HepG2 (cell line): ENCODE measurements around the gene ACVR2A. TPM values are rescaled to one million over a fixed set of nuclear protein-coding genes. Genes with fewer than 3 reads are reported as not detected.

ENCODE experiments used
- ARID3A ChIP-seq: IDR thresholded peaks from 2 replicates; pipeline ENCODE4 v1.6.1; 2012; ENCODE audit warnings: low read depth, low read length, improper control_type of control experiment
- CC2D1A ChIP-seq: sonication (generic); formaldehyde crosslinking; IDR thresholded peaks from 2 replicates; pipeline ENCODE4 v1.8.1; 2023; ENCODE audit warnings: mild to moderate bottlenecking, missing genetic modification reagents
- HES4 ChIP-seq: sonication (generic); formaldehyde crosslinking; IDR thresholded peaks from 2 replicates; pipeline ENCODE4 v1.9.0; 2021; ENCODE audit warnings: mild to moderate bottlenecking, missing genetic modification reagents, borderline replicate concordance
- HMGXB3 ChIP-seq: sonication (generic); formaldehyde crosslinking; IDR thresholded peaks from 2 replicates; pipeline ENCODE4 v1.4.0; 2020; ENCODE audit warnings: missing genetic modification reagents, borderline replicate concordance
- MED8 ChIP-seq: sonication (generic); formaldehyde crosslinking; IDR thresholded peaks from 2 replicates; pipeline ENCODE4 v1.8.1; 2023; ENCODE audit warnings: mild to moderate bottlenecking, missing genetic modification reagents; ENCODE audit not compliant: insufficient replicate concordance
- MYC ChIP-seq: sonication (generic); formaldehyde crosslinking; IDR thresholded peaks from 2 replicates; pipeline ENCODE4 v1.9.0; 2021; ENCODE audit warnings: missing genetic modification reagents, borderline replicate concordance
- NFIB ChIP-seq: sonication (generic); formaldehyde crosslinking; IDR thresholded peaks from 2 replicates; pipeline ENCODE4 v1.9.0; 2021; ENCODE audit warnings: missing genetic modification reagents, mild to moderate bottlenecking, borderline replicate concordance
- NKX3-1 ChIP-seq: sonication (generic); formaldehyde crosslinking; IDR thresholded peaks from 2 replicates; pipeline ENCODE4 v1.5.0; 2020; ENCODE audit warnings: missing genetic modification reagents
- ONECUT2 ChIP-seq: sonication (generic); formaldehyde crosslinking; IDR thresholded peaks from 2 replicates; pipeline ENCODE4 v1.4.0; 2020; ENCODE audit warnings: missing genetic modification reagents
- PHB2 ChIP-seq: fragments of 450-650 bp; IDR thresholded peaks from 2 replicates; pipeline ENCODE4 v1.6.1; 2018; ENCODE audit not compliant: partially characterized antibody
- PLRG1 ChIP-seq: fragments of 450-650 bp; conservative IDR thresholded peaks from 2 replicates; pipeline ENCODE4 v1.6.1; 2016
- RELA ChIP-seq: sonication (generic); formaldehyde crosslinking; IDR thresholded peaks from 2 replicates; pipeline ENCODE4 v1.4.0; 2020; ENCODE audit warnings: missing genetic modification reagents
- ZFAT ChIP-seq: sonication (generic); formaldehyde crosslinking; conservative IDR thresholded peaks from 2 replicates; pipeline ENCODE4 v1.8.1; 2023; ENCODE audit warnings: missing genetic modification reagents, inconsistent platforms
- ZFX ChIP-seq: sonication (generic); formaldehyde crosslinking; IDR thresholded peaks from 2 replicates; pipeline ENCODE4 v1.4.0; 2020; ENCODE audit warnings: mild to moderate bottlenecking, low read depth, missing genetic modification reagents, moderate library complexity
- ZNF569 ChIP-seq: sonication (generic); formaldehyde crosslinking; IDR thresholded peaks from 2 replicates; pipeline ENCODE4 v1.5.0; 2020; ENCODE audit warnings: mild to moderate bottlenecking, missing genetic modification reagents, moderate library complexity, borderline replicate concordance
- ZNF615 ChIP-seq: sonication (generic); formaldehyde crosslinking; IDR thresholded peaks from 2 replicates; pipeline ENCODE4 v1.5.0; 2020; ENCODE audit warnings: mild to moderate bottlenecking, missing genetic modification reagents, borderline replicate concordance
- ZNF660 ChIP-seq: sonication (generic); formaldehyde crosslinking; IDR thresholded peaks from 2 replicates; pipeline ENCODE4 v1.5.1; 2020; ENCODE audit warnings: mild to moderate bottlenecking, low read depth, missing genetic modification reagents, borderline replicate concordance
- polyA plus RNA-seq, 8 experiments: library from polyadenylated mRNA; depleted of rRNA in 3 of 8; stranded (reverse) in 7 of 8; unstranded in 1 of 8; fragments of >200 nt; fragmentation: Illumina TruSeq in 4 of 8; extraction: Trizol in 4 of 8; gene quantifications; 2 replicates each; pipeline versions ENCODE4 v1.2.1 to v1.2.3, GENCODE V29; 2011 to 2016; ENCODE audit warnings: low read depth in 4 of 8, missing spikeins in 1 of 8, mixed read lengths in 1 of 8; ENCODE audit not compliant: insufficient read depth in 1 of 8
- total RNA-seq, 5 experiments: library from RNA; depleted of rRNA; stranded (reverse); fragments of >200 nt; fragmentation: Illumina TruSeq; extraction: Trizol; gene quantifications; 2 replicates each; pipeline ENCODE4 v1.2.3, GENCODE V29; 2016; ENCODE audit warnings: low read depth in 1 of 5
- TF ChIP-seq, protein P1 (sequence below): sonication (generic); formaldehyde crosslinking; IDR thresholded peaks from 2 replicates; pipeline ENCODE4 v1.4.0; 2020; ENCODE audit warnings: mild to moderate bottlenecking, missing genetic modification reagents
- TF ChIP-seq, protein P2 (sequence below): sonication (generic); formaldehyde crosslinking; IDR thresholded peaks from 2 replicates; pipeline ENCODE4 v1.5.1; 2020; ENCODE audit warnings: missing genetic modification reagents, mild to moderate bottlenecking, borderline replicate concordance

The ACVR2A gene
- total and polyA plus RNA-seq, 2 of the 13 experiments (the other 11 are each of a cell fraction or from before 2014, with no cell fraction given) = 8.3 to 18.0 TPM

- peak; percentile 70 for TF ChIP-seq ARID3A
- no peak for TF ChIP-seq ZNF569 (CRISPR knock-in tag)
- no peak for TF ChIP-seq ZFAT (CRISPR knock-in tag)
- TF ChIP-seq, protein P1, sequence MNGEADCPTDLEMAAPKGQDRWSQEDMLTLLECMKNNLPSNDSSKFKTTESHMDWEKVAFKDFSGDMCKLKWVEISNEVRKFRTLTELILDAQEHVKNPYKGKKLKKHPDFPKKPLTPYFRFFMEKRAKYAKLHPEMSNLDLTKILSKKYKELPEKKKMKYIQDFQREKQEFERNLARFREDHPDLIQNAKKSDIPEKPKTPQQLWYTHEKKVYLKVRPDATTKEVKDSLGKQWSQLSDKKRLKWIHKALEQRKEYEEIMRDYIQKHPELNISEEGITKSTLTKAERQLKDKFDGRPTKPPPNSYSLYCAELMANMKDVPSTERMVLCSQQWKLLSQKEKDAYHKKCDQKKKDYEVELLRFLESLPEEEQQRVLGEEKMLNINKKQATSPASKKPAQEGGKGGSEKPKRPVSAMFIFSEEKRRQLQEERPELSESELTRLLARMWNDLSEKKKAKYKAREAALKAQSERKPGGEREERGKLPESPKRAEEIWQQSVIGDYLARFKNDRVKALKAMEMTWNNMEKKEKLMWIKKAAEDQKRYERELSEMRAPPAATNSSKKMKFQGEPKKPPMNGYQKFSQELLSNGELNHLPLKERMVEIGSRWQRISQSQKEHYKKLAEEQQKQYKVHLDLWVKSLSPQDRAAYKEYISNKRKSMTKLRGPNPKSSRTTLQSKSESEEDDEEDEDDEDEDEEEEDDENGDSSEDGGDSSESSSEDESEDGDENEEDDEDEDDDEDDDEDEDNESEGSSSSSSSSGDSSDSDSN = 0 out of 2 replicates have a peak, but pooled peaks have one; percentile 19
- no peak for TF ChIP-seq MYC
- no peak for TF ChIP-seq ZFX (CRISPR knock-in tag)
- TF ChIP-seq HES4 (CRISPR knock-in tag) = no peak
- TF ChIP-seq PLRG1 = no peak
- 0 out of 2 replicates have a peak, but pooled peaks have one; percentile 58 for TF ChIP-seq NKX3-1 (CRISPR knock-in tag)
- TF ChIP-seq, protein P2, sequence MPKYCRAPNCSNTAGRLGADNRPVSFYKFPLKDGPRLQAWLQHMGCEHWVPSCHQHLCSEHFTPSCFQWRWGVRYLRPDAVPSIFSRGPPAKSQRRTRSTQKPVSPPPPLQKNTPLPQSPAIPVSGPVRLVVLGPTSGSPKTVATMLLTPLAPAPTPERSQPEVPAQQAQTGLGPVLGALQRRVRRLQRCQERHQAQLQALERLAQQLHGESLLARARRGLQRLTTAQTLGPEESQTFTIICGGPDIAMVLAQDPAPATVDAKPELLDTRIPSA (CRISPR knock-in tag) = no peak
- peak; percentile 66; the same call in 1 of the 2 replicates for TF ChIP-seq ONECUT2
- no peak for TF ChIP-seq NFIB (CRISPR knock-in tag)
- TF ChIP-seq PHB2 = no peak
- TF ChIP-seq MED8 (CRISPR knock-in tag) = no peak
- TF ChIP-seq RELA (CRISPR knock-in tag) = no peak
- TF ChIP-seq CC2D1A (CRISPR knock-in tag) = no peak
- TF ChIP-seq HMGXB3 (CRISPR knock-in tag) = 0 out of 2 replicates have a peak, but pooled peaks have one; percentile 47
- no peak for TF ChIP-seq ZNF660 (CRISPR knock-in tag)
- TF ChIP-seq ZNF615 = no peak
These were observed 82.3 kb downstream of the ACVR2A start (continued) for GRCh38 chr2:147927053-147927588.
